ENCODE data around the gene SMAD7. TPM values are rescaled to one million over a fixed set of nuclear protein-coding genes. Genes with fewer than 3 reads are reported as not detected.

The SMAD7 gene
- total and polyA plus RNA-seq, 8 donors = 4.2 to 22.4 (median 6.8) TPM

DNA sequence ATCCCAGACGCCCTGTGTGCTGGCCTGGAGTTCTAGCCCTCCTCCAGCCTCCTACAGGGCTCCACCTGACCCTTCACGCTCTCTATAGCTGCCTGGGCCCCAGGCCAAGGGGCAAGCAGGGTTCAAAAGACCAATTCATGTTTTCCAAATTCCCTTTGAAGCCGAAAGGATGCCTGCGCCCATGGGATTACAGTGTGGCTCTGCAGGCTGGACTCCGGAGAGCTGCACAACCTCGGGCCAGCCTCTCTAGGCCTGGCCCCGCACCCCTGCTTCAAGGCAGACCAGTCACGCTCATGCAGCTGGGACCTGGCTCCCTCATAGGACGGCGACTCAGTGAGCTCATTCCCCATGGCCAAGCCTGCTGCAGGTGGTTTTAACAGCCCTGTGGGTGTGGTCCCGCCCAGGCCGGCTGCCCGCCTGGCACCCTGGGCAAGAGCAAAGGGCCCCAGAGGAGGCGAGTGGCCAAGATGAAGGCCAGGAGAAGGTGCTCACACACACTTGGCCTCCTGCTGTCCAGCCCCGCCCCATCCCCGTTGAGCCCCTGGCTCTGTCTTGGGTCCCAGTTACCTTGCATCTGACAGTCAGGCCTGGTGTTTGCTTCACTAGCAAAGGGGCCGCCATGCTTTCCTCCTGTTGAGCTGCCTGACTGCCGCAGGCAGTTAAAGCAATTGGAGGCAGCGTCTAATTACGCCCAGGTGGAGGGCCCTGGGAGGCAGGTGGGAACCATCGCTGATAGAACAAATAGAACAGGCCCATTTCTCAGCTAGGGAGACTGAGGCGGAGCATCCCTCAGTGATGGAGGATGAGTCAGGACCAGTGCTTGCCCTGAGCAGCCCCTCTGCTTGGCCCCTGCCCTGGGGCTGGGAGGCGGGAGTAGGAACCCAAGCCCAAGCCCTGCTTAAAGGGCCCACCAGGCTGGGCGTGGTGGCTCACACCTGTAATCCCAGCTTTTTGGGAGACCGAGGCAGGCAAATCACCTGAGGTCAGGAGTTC is 56.9 kb downstream of the SMAD7 start:
- Histone ChIP-seq H3K27me3 (no peaks in the 10 kb centered on the region), H3K4me3 (no peak overlapping the region), H3K9me3 (no peaks in the 10 kb centered on the region), H3K27ac (no peak overlapping the region), H3K4me1 (no peaks in the 10 kb centered on the region), H3K36me3 (no peaks in the 10 kb centered on the region)
- DNase-seq (peak in 1 of 6 donors; percentile 48), ATAC-seq (peak in 1 of 4 donors; percentile 39), FAIRE-seq (no peak)
- intact Hi-C loops (cut with DNase I) = no loop called here
- TF ChIP-seq, protein P1, sequence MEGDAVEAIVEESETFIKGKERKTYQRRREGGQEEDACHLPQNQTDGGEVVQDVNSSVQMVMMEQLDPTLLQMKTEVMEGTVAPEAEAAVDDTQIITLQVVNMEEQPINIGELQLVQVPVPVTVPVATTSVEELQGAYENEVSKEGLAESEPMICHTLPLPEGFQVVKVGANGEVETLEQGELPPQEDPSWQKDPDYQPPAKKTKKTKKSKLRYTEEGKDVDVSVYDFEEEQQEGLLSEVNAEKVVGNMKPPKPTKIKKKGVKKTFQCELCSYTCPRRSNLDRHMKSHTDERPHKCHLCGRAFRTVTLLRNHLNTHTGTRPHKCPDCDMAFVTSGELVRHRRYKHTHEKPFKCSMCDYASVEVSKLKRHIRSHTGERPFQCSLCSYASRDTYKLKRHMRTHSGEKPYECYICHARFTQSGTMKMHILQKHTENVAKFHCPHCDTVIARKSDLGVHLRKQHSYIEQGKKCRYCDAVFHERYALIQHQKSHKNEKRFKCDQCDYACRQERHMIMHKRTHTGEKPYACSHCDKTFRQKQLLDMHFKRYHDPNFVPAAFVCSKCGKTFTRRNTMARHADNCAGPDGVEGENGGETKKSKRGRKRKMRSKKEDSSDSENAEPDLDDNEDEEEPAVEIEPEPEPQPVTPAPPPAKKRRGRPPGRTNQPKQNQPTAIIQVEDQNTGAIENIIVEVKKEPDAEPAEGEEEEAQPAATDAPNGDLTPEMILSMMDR (IDR thresholded peaks at IDR 0.05) = no peak
- 92 to 95% methylated on average over 25 of the region's 25 CpGs for WGBS, 2 donors

- H3K27me3 ChIP-seq = no peaks in the 10 kb centered on the region
- no peak overlapping the region for H3K27ac ChIP-seq
- ATAC-seq (no peak), FAIRE-seq (no peak), DNase-seq (peak in 1 of 6 donors; percentile 32)
- no peaks in the 10 kb centered on the region for H3K36me3 ChIP-seq
- no peaks in the 10 kb centered on the region for H3K4me1 ChIP-seq
- 87 to 89% methylated on average over 14 of the region's 14 CpGs for WGBS, 2 donors
- intact Hi-C loops (cut with DNase I) = no loop called here
- H3K9me3 ChIP-seq = no peaks in the 10 kb centered on the region
- TF ChIP-seq, protein P1 (IDR thresholded peaks at IDR 0.05) = no peak
- H3K4me3 ChIP-seq = no peak overlapping the region
Measured at GRCh38 chr18:48893061-48893607, 57.6 kb downstream of the SMAD7 start.

DNA sequence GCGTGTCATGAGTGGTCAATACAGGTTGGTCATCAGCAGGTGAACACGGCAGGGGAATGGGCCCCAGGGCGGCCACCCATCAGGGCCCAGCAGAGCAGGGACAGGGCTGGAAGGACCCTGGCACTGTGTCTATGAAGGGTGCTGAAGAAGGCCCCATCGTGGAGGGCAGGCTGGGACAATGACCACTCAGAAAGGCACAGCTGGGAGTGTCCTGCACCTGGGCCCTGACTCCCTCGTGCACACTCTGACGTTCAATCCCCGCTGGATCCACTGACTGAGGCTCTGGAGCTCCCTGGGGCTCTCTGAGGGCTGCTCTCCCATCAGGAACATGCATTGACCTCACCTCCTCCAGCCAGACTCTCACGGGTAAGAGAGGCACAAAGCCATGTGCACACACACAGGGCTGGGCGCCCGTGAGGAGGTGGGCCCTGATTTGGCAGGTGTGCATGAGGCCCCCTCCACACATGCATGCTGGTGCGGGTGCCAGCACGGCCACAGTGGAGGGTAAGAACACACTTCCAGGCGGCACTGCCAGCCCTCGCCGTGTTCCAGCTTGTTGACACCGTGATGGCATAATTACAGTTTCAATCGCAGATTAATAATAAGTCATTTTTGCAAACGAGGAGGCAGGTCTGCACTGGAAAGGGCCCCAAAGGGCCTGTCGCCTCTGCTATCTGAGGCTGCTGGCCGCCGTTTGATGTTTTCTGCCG is 58.5 kb downstream of the SMAD7 start:
- Histone ChIP-seq H3K4me1 (no peaks in the 10 kb centered on the region), H3K36me3 (no peaks in the 10 kb centered on the region), H3K9me3 (no peaks in the 10 kb centered on the region), H3K27me3 (no peaks in the 10 kb centered on the region), H3K27ac (no peak overlapping the region), H3K4me3 (no peak overlapping the region)
- FAIRE-seq (no peak), DNase-seq (peak in 1 of 6 donors; percentile 54), ATAC-seq (no peak)
- TF ChIP-seq, protein P1 (IDR thresholded peaks at IDR 0.05) = no peak
- intact Hi-C loops (cut with DNase I) = no loop called here
- 85 to 91% methylated on average over 22 of the region's 22 CpGs for WGBS, 2 donors

GRCh38 chr18:48891721-48892120 is 59.0 kb downstream of the SMAD7 start:
- Histone ChIP-seq H3K27ac (no peak overlapping the region), H3K4me1 (no peaks in the 10 kb centered on the region), H3K9me3 (no peaks in the 10 kb centered on the region), H3K36me3 (no peaks in the 10 kb centered on the region), H3K4me3 (no peak overlapping the region), H3K27me3 (no peaks in the 10 kb centered on the region)
- intact Hi-C loops (cut with DNase I) = no loop called here
- TF ChIP-seq, protein P1 (IDR thresholded peaks at IDR 0.05) = no peak
- ATAC-seq = no peak
- WGBS, 2 donors = 96 to 100% methylated on average over 4 of the region's 4 CpGs
- peak in 1 of 6 donors; percentile 30 for DNase-seq
- FAIRE-seq = no peak
